Stimulated activated CD8-positive, alpha-beta memory T cell treated with anti-CD3 and anti-CD28 coated beads, Interleukin-4, amount 100 ng/mL, for 24 hours (primary cell): ENCODE data around the gene SSTR3.

Source experiments
- DNase-seq: peaks from one replicate; pipeline ENCODE4 v3.0.0-alpha.2; 2020; ENCODE audit warnings: low read depth

Gene SSTR3

GRCh38 chr22:37196539-37197450, 15.5 kb downstream of the SSTR3 start:
- DNase-seq, result no peak

GRCh38 chr22:37195921-37196320, 16.4 kb downstream of the SSTR3 start:
- DNase-seq, result no peak

GRCh38 chr22:37194750-37195149, 17.5 kb downstream of the SSTR3 start:
- no peak for DNase-seq

GRCh38 chr22:37193629-37194191, 18.6 kb downstream of the SSTR3 start:
- DNase-seq, result peak; percentile 26

GRCh38 chr22:37192741-37193140, 19.5 kb downstream of the SSTR3 start:
- no peak for DNase-seq

- DNase-seq, result no peak
Observed at GRCh38 chr22:37192204-37192603, 20.1 kb downstream of the SSTR3 start.

GRCh38 chr22:37190262-37190780, 22.0 kb downstream of the SSTR3 start:
- no peak for DNase-seq

GRCh38 chr22:37188901-37189466, 23.3 kb downstream of the SSTR3 start:
- DNase-seq, result no peak

- DNase-seq, result no peak
Observed at GRCh38 chr22:37187891-37188761, 24.2 kb downstream of the SSTR3 start, which contains the start of gene C1QTNF6. TSS of gene C1QTNF6 (minus strand) at chr22:37188247. CDS start at chr22:37188213, 34 bp downstream.

GRCh38 chr22:37187552-37187890, 24.8 kb downstream of the SSTR3 start:
- no peak for DNase-seq

GRCh38 chr22:37186997-37187522, 25.2 kb downstream of the SSTR3 start:
- no peak for DNase-seq

GRCh38 chr22:37186228-37186996, 25.9 kb downstream of the SSTR3 start:
- DNase-seq, result no peak

GRCh38 chr22:37185646-37186227, 26.5 kb downstream of the SSTR3 start:
- no peak for DNase-seq

GRCh38 chr22:37184816-37185541, 27.3 kb downstream of the SSTR3 start:
- DNase-seq, result no peak

- no peak for DNase-seq
Observed at GRCh38 chr22:37184380-37184755, 27.9 kb downstream of the SSTR3 start.

GRCh38 chr22:37183432-37184379, 28.6 kb downstream of the SSTR3 start:
- DNase-seq, result no peak

- no peak for DNase-seq
Observed at GRCh38 chr22:37182949-37183245, 29.4 kb downstream of the SSTR3 start.

GRCh38 chr22:37182101-37182948, 30.0 kb downstream of the SSTR3 start:
- no peak for DNase-seq
